Activated gamma-delta T cell (primary cell): ENCODE measurements around the gene TMEM181.
"Not testable (repeated sequence)": the region's sequence is repeated elsewhere in the genome, so short reads cannot be mapped to it uniquely, and the experiment has no call there.

Experiments
- DNase-seq: peaks from one replicate; lab custom pipeline; 2025; lab: John Stamatoyannopoulos, UW

Gene TMEM181

DNA sequence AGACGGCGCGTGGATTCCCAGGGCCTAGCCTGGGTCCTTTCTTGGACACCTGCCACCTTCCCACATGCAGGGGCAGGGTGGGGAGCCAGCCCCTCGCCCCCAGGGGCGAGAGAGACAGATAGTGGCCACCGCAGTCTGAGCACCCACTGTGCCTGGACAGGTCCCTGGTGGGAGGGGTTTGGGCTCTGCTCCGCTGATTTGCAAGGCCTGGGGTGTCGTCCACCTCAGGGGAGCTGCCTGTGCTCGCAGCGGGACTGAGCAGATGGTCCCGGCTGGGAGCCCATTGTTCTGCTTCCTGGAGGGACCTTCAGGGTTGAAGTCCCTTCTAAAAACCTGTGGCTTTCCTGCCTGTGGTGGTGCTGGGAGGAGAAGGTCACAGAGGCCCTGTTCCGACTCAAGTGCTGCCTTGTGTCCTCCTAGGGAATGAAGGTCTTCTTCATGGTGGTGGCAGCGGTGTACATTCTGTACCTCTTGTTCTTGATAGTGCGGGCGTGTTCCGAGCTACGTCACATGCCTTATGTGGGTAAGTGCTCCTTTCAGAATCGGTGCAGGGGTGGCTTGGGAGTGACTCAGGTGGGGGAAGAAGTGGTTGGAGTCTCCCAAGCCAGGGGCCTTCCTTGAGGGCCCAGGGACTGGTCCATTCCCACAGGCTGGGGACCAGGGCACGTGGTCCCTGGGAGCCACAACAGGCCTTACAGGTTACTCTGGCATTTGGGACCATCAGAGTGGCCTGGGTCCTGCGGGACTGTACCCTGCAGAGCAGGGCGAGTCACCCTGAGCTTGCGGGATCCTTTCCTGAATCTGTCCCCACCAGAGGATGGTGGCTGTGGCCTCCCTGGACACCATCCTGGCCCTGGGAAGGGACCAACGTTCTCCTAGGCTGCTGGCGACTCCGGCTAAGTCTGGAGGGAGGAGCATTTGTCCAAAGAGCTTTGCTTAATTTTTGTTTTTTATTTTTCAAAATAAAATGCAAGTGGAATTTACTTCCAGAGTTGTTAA is 65.1 kb downstream of the TMEM181 start:
- DNase-seq = no peak

DNA sequence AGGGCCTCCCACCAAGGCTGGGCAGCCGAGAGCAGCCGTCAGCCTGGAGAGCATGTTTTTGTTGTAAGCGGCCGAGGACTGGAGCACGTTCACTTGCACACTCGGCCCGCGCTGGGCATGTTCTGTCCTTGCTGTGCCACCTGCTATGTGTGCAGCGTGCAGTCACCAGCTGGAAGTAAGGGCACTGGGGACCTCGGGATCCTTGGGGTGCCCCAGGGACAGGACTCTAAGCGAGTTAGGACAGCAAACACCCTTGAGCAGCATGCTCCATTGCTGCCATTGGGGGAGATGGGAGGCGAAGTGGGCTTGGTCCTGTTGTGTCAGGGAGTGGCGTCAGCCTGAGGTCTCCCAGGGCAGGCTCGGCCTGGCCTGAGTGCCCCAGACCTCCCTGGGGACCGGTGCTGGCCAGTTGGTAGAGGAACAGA is 66.0 kb downstream of the TMEM181 start:
- DNase-seq = no peak

DNA sequence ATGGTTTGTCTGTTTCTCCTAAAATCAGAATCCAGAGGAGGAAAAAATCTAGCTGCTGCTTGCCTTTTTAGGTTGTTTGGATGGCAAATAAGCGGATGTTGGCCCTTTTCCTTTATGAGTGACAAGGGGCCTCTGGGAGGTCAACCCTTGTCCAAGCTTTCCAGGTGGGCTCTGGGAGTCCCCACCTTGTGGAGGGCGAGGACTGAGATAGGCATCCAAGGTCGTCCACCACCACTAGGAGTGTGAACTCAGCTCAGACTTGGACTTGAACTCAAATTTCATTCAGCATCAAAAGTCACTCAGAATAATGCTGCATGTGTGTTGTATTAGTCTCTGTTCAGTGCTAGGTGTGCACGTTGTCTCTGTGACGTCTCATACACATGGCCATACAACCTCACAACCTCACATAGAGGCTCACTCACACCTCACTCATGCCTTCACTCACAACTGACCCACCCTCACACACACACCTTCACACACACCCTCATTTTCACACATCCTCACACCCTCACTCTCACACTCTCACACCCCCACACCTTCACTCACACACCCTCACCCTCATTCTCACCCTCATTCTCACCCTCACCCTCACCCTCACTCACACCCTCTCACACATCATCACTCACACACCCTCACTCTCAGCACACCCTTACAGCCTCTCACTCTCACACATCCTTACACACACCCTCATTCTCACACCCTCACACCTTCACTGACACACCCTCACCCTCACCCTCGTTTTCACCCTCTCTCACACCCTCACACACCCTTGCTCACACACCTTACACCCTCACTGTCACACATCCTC is 66.7 kb downstream of the TMEM181 start:
- no peak for DNase-seq

DNA sequence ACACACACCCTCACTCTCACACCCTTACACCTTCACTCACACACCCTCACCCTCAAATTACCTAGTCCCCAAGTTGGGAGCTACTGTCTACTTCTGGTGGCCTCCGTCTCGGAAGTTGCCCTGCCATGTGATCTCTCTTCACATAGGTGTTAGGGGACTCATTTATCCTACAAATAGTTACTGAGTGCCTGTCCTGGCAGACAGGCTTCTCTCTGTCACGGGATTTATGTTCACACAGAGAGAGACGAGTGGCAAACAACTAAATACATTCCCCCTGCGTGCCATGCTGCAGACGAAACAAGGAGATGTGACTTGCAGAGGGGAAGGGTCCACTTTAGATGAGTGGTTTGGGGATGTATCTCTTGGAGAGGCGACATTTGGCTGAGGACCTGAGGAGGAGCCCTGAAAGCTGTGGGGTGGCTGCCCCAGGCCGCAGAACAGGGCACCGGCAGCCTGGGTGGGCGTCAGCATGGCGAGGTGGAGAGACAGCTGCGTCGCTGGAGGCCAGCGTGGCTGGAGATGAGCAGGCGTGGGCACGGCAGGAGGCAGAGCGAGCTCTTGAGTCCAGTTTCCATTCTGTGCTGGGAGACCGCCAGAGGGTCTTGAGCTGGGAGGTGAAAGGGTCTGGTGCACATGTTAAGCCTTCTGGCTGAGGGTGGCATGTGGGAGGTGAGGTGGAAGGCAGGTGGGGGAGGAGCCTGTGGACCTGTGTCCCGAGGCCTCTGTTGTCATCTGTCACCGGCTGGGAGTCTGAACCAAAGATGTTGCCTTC is 67.5 kb downstream of the TMEM181 start:
- no peak for DNase-seq

DNA sequence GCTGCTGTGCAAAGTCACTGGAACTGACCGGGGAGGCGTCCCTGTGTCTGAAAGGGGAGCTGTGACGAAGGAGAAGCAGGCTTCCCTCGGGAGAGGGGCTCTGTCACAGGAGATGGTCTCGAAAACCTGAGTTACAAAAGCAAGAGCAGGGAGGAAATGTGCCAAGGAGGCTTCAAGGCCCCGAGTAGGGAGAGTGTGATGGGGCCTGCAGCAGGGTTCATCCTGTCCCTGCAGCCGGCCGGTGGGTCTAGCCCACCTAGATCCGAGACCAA is 68.0 kb downstream of the TMEM181 start:
- DNase-seq = no peak

DNA sequence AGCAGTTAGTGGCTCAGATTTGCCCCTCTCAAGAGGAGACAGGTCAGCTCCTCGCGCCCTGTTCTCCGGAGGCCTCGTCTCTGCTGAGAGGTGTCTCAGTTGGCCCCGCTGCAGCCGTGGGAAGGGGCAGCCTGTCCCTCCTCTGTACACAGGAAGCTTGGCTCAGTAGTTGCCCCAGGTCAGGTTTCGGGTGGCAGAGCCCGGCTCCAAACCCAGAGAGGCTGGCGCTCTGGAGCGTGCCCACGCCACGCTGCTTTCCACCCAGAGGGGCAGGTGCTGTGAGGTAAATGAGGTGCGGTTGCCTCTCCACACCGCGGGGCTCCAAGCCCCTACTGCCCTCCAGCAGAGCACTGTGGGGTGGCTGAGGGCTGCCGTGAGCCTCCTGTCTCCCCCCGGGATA is 68.7 kb downstream of the TMEM181 start:
- DNase-seq = no peak

DNA sequence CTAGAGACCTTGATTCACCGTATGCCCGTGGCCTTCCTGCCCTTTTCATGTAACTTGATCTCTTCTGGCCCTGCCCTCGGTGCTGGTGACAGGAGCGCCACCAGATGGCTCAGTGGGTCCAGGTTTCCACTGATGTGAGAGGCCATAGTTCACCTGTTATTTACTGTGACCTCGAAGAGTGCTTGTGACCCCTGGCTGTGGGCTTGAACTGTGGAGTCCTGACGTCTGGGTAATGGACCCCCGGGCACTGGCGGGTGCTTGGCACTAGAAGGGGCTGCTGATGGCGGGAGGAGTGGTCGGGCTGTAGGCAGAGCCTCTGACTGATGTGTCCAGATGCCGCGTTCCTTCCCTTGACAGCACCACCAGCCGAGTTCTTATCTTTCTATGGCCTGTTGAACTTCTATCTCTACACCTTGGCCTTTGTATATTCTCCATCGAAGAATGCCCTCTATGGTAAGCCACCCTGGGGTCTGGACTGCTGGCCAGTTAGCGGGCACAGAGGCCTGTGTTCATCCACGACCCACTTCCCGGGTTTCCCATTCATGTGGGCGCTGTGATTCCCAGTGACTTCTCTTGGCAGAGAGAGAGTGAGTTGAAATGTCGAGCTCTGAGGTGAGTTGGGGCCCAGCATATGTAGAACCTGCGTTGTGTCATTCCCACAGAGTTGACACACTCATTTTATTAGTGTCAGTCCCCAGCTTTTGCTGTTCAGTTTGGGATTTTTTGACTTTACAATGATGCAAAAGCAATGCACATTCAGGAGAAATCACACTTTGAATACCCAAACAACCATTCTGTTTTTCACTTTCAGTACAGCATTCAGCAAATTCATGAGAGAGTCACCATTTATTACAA is 69.7 kb downstream of the TMEM181 start:
- DNase-seq = no peak

DNA sequence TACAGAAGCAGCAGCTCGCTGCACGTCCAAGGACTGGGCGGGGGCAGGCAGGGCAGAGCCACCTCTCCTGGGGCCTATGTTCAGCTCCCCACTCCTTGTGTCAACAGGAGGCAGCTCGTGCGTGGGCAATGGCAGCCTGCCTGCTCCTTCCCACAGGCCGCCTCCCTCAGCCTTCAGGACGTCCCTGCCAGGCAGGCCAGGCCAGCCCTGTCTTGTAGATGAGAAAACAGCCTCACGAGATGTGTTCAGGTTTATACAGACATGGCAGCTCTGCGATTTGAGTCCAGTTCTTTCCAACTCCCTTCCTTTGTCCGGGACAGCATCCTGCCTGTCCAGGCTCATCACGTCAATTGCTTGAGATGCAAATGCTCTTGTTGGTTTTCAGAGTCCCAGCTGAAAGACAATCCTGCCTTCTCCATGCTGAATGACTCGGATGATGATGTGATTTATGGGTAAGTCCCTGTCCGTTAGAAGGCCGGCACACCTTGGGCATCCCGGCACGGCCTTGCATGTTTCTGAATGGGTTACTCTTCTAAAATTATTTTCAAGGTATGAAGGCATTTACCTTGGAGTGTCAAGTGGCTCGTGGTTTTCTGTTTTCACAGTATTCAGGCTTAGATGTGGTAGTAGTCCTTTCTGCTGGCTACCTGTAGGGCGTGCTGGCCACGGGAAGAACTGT is 71.2 kb downstream of the TMEM181 start:
- DNase-seq = no peak

DNA sequence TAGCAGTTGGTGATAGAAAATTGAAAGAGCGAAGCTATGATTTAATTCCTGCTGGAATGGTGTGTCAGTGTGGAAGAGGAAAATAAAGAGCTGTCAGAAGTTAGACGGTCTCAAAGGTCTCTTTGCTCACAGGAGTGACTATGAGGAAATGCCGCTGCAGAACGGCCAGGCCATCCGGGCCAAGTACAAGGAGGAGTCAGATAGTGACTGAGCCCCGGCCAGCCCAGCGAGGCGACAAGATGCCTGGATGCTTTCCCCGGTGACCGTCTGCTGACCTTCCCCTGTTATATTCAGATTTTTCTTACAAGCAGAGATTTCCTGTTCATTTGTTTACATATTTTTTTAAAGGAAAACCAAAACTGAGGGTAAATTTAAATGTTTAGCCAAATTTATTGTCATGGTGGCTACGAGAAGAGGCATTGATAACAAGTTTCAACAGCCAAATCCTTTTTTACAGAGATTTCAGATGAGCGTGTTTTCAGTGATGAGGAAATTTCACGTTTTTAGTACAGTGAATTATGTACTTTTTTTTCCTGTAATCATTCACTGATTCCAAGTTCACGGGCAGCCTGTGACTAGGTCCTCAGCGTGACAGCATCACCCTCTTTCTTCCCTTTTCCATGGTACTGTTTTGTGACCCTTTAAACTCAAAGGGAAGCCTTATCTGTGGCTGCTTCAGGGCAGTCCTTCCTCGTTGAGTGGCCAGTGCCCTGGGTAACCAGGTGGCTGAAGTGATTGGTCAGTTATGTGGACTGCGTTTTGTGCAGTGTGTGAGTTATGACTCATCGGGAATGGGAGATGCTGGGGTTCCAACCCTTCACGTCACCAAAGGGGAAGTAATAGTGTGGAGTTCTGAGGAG is 72.0 kb downstream of the TMEM181 start:
- DNase-seq = no peak

DNA sequence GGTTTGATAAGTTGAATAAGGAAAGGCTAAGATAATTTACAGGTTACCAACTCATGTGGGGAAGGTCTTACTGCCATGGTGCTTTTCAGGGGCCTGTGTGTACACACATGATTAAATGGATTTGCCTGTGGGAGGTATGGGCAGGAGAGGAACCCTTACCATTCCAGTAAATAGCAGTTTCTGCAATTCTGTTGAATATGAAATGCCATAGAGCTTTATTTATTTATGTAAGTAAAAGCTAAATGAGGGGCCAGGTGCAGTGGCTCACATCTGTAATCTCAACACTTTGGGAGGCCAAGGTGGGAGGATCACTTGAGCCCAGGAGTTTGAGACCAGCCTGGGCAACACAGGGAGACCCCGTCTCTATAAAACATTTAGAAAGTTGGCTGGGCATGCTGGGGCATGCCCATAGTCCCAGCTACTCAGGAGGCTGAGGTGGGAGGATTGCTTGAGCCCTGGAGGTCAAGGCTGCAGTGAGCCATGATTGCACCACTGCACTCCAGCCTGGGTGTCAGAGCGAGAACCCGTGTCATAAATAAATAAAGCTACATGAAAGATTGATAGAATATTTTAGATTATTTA is 72.7 kb downstream of the TMEM181 start:
- DNase-seq = not testable (repeated sequence)

DNA sequence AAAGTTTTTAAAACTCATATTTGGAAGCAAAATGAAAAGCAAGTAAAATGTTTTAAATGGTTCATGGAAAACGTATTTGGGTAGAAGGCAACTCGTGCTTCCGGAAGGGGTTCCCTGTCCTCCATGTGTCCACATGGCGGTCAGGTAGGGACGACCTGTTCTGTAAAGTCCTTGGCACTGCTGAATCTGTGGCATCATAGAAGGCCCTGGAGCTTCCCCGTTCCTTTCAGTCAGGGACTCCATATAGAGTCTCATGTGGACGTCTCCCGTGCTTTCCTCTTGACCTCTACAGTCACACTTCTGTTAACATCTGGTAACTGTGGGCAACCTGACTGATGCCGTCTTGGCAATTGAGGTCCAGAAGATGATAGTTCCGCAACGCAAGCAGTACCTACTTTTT is 73.2 kb downstream of the TMEM181 start:
- DNase-seq = no peak

DNA sequence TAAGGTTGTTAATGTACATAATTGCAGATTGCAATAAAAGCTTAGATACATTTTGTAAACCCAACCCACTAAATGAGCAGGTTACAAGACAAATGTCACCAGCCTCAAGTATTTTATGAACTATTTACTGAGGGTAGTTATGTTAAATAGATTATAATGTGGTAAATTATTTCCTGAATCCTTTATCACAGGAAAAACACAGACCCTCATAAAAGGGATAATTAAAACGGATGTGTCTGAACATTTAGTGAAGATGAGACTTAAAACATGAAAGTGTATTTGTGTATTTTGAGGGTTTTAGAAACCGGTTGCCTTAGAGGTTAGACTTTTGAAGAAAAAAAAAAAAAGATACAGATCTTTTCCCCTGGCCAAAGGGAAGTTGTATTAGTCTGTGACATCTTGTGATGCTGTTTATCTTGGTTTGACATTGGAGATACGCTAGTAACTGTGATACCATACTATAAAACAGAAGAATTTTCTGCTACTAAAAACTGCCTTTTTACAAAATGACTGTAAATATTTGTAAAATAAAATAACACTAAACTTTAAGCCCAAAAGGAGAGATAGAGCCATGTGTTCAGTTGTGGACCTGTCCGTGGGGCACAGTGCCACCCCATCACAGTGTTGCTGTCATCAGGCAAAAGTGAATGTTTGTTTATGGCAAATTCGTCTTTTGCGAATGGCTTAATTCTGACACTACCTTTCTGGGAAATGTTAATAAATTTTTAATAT is 75.0 kb downstream of the TMEM181 start:
- DNase-seq = no peak

DNA sequence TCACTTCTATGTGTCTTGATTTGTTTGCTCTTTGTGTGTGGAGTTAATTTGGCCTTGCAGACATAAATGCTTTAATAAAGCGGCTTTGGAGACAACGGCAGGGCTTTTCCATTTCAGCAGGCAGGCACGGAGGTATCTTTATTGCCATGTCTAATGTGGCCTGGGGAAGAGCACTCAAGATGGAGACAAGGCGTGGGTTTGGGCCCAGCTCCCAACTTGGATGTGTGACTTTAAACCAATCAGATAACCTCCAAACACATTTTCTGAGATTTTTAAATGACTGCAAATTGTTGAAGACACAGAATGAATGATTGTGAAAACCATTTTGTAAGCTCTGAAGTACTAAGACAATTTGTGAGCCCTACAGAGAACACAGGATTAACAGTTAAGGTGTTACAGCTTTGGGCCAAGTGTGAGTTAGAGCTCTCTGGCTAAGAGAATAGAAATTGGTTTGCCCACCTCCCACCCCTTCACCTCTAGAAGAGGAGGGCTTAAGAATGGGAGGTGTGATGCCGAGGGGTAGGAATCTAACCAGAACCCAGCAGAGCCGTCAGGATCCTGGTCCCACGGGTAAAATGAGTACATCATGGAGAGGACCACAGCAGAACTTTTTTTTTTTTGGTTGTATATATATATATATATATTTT is 75.7 kb downstream of the TMEM181 start:
- DNase-seq = no peak

DNA sequence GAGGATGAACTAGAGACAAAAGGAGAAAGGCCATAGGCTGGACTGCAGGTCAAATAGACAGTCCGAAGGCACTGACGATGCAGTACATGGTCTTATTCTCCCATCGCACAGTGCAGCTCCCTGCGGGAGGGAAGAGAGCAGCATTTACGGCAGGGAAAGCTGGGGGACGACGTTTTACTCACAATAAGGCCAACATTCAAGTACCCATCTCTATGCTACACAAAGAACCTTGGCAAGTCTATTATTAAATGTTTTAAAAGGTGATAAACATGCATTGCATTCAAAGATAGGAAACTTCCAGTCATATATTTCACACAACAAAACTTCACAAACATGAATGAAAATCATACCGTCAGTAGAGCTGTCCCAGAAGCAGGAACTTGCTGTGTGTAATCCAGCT is 76.9 kb downstream of the TMEM181 start:
- no peak for DNase-seq

DNA sequence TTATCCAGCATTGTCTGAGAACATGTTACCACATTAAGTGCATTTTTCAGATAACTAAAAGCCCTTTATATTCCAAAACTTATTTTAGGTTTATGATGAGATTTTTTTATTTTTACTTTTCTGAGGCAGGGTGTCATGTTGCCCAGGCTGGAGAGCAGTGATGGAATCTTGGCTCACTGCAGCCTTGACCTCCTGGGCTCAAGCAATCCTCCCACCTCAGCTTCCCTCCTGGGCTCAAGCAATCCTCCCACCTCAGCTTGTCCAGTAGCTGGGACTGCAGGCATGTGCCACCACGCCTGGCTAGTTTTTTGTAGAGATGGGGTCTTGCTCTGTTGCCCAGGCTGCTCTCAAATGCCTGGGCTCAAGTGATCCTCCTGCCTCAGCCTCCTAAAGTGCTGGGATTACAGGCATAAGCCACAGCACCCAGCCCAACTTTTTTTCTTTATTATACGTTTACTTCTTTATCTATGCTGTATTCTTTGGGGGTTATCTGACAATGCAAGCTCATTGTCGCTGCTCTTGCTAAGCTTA is 78.5 kb downstream of the TMEM181 start:
- no peak for DNase-seq

DNA sequence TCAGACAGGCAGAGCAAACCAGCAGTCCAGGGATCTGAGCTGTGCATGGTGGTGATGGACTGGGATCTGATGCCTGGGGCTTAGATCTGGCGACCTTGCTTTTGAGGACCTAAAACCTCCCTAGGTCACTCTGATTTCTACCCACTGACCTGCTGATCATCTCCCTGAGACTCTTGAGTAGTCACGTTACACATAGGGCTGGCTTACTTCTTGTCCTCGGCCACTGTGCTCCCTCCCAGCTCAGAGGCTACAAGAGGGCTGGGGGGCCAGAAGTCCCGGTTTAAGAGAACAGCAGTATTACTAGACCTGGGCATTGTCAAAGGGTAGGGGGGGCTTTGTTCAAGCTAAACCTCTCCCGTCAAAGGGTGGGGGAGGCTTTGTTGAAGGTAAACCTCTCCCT is 79.2 kb downstream of the TMEM181 start:
- no peak for DNase-seq

DNA sequence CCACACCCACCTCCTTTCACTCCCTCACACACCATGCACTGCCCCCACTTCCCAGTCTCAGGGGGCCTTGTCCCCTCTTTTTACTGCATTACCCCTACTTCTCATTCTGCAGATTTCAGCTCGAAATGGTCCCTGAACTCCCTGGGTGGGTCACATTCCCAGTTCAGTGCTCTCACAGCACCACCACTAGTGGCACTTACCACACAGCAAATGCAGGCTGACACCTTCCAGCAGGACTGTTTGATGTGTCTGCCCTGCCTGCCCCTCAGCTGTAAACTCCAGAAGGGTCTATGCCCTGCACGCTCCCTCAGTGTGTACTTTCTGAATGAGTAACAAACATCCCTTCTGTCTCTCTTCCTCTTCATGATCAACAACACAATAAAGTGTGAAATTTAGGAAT is 80.6 kb downstream of the TMEM181 start:
- no peak for DNase-seq

DNA sequence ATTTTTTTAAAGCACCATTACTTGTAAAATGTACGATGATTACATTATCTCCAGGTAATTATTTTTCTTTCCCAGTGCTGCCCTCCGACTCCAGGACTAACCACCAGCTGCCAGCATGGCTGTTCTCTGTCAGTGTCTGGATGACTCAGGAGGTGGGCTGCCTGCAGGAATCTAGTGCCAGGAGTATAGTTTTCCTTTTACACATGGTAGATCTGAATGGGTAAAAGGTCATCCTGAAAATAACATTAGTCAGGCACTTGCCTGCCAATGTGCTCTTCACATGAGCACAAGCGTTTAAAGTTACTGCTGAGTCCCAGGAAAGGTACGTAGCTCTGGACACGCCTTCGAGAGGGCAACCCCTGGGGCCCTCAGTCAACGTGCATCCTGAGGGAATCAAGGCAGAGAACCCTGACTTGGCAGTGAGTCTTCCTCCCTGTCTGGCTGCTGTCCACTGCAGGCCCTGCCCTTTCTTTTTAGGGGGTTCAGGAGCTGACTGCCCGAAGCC is 82.3 kb downstream of the TMEM181 start:
- DNase-seq = no peak
